Measurements from ENCODE around the gene KCNMB4. TPM values are rescaled to one million over a fixed set of nuclear protein-coding genes. Genes with fewer than 3 reads are reported as not detected.

KCNMB4 gene
- total RNA-seq, 1 experiment from 2014 or later = 3.0 TPM

GRCh38 chr12:70359458-70360197 lies 6.5 kb upstream of the KCNMB4 start:
- H3K9me3 ChIP-seq (ENCODE audit: low read length) = no peaks in the 10 kb centered on the region
- H3K9me2 ChIP-seq (replicated peaks; ENCODE audit: low read length) = no peaks in the 10 kb centered on the region
- no peak overlapping the region for H3K4me3 ChIP-seq (ENCODE audit: low read length)
- no peak overlapping the region for H2AFZ ChIP-seq (ENCODE audit: low read length)
- H3K4me1 ChIP-seq (ENCODE audit: insufficient read depth, low read length) = no peaks in the 10 kb centered on the region
- H3K79me2 ChIP-seq (ENCODE audit: low read length) = no peaks in the 10 kb centered on the region
- no peaks in the 10 kb centered on the region for H3K27me3 ChIP-seq (ENCODE audit: low read length)
- no peak for ATAC-seq
- ChIA-PET POLR2A (ENCODE audit: unreplicated experiment) (no interaction called here), CTCF (no interaction called here)
- peaks cover 4% of the 10 kb centered on the region; the same call in 1 of the 2 replicates for H3K36me3 ChIP-seq (ENCODE audit: low read depth, low read length)
- H3K4me2 ChIP-seq (ENCODE audit: low read length) = no peak overlapping the region
- intact Hi-C loops (cut with micrococcal nuclease) = loop anchor here (10.0 kb wide), 2 partner anchors 365 to 455 kb away; no protein-coding TSS in a partner anchor
- no TSS peak for BruUV-seq (replicated peaks)
- no peak overlapping the region for H3K9ac ChIP-seq (ENCODE audit: low read length)
- H3F3A ChIP-seq (ENCODE audit: low read length, unreplicated experiment) = no peaks in the 10 kb centered on the region
- no peak overlapping the region for H3K27ac ChIP-seq (ENCODE audit: low read length)
- no peaks in the 10 kb centered on the region for H4K20me1 ChIP-seq (ENCODE audit: low read length)
- TF ChIP-seq, protein P1, sequence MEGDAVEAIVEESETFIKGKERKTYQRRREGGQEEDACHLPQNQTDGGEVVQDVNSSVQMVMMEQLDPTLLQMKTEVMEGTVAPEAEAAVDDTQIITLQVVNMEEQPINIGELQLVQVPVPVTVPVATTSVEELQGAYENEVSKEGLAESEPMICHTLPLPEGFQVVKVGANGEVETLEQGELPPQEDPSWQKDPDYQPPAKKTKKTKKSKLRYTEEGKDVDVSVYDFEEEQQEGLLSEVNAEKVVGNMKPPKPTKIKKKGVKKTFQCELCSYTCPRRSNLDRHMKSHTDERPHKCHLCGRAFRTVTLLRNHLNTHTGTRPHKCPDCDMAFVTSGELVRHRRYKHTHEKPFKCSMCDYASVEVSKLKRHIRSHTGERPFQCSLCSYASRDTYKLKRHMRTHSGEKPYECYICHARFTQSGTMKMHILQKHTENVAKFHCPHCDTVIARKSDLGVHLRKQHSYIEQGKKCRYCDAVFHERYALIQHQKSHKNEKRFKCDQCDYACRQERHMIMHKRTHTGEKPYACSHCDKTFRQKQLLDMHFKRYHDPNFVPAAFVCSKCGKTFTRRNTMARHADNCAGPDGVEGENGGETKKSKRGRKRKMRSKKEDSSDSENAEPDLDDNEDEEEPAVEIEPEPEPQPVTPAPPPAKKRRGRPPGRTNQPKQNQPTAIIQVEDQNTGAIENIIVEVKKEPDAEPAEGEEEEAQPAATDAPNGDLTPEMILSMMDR (conservative IDR thresholded peaks at IDR 0.05; ENCODE audit: low read depth, low read length) = no peak
- TF ChIP-seq EZH2 (IDR thresholded peaks at IDR 0.05; ENCODE audit: low read length, unreplicated experiment) (no peak), EZH2phosphoT487 (IDR thresholded peaks at IDR 0.05; ENCODE audit: borderline replicate concordance, low read length) (no peak)
- no peak for DNase-seq

GRCh38 chr12:70360218-70360617 lies 5.9 kb upstream of the KCNMB4 start:
- Histone ChIP-seq H3K4me3 (ENCODE audit: low read length) (no peak overlapping the region), H3K27ac (ENCODE audit: low read length) (no peak overlapping the region), H3K4me2 (ENCODE audit: low read length) (no peak overlapping the region), H3K4me1 (ENCODE audit: insufficient read depth, low read length) (peaks cover 6% of the 10 kb centered on the region; the same call in 1 of the 2 replicates), H4K20me1 (ENCODE audit: low read length) (no peaks in the 10 kb centered on the region), H3K79me2 (ENCODE audit: low read length) (no peaks in the 10 kb centered on the region), H3K9ac (ENCODE audit: low read length) (no peak overlapping the region), H3K36me3 (ENCODE audit: low read depth, low read length) (no peaks in the 10 kb centered on the region), H3K9me2 (replicated peaks; ENCODE audit: low read length) (no peaks in the 10 kb centered on the region), H2AFZ (ENCODE audit: low read length) (no peak overlapping the region), H3K9me3 (ENCODE audit: low read length) (no peaks in the 10 kb centered on the region), H3F3A (ENCODE audit: low read length, unreplicated experiment) (no peaks in the 10 kb centered on the region), H3K27me3 (ENCODE audit: low read length) (no peaks in the 10 kb centered on the region)
- no TSS peak for BruUV-seq (replicated peaks)
- ChIA-PET POLR2A (ENCODE audit: unreplicated experiment) (no interaction called here), CTCF (no interaction called here)
- DNase-seq = no peak
- ATAC-seq = no peak
- no peak for TF ChIP-seq EZH2phosphoT487 (IDR thresholded peaks at IDR 0.05; ENCODE audit: borderline replicate concordance, low read length)
- no peak for TF ChIP-seq EZH2 (IDR thresholded peaks at IDR 0.05; ENCODE audit: low read length, unreplicated experiment)
- TF ChIP-seq, protein P1 (conservative IDR thresholded peaks at IDR 0.05; ENCODE audit: low read depth, low read length) = no peak
- intact Hi-C loops (cut with micrococcal nuclease) = loop anchor here (10.0 kb wide), 2 partner anchors 365 to 455 kb away; no protein-coding TSS in a partner anchor

Measured in PC-3 (cell line).